Measurements from ENCODE around the gene MMP7.

- TF ChIP-seq, protein P1, sequence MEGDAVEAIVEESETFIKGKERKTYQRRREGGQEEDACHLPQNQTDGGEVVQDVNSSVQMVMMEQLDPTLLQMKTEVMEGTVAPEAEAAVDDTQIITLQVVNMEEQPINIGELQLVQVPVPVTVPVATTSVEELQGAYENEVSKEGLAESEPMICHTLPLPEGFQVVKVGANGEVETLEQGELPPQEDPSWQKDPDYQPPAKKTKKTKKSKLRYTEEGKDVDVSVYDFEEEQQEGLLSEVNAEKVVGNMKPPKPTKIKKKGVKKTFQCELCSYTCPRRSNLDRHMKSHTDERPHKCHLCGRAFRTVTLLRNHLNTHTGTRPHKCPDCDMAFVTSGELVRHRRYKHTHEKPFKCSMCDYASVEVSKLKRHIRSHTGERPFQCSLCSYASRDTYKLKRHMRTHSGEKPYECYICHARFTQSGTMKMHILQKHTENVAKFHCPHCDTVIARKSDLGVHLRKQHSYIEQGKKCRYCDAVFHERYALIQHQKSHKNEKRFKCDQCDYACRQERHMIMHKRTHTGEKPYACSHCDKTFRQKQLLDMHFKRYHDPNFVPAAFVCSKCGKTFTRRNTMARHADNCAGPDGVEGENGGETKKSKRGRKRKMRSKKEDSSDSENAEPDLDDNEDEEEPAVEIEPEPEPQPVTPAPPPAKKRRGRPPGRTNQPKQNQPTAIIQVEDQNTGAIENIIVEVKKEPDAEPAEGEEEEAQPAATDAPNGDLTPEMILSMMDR (IDR thresholded peaks at IDR 0.05; ENCODE audit: low read depth, low read length, poor library complexity, severe bottlenecking) = no peak
- no peak for TF ChIP-seq EZH2phosphoT487 (IDR thresholded peaks at IDR 0.05; ENCODE audit: borderline replicate concordance, low read length)
Measured at GRCh38 chr11:102561636-102562035, 31.1 kb upstream of the MMP7 start.

Data from DOHH2 (cell line).